ENCODE data around the gene CRK. TPM values are rescaled to one million over a fixed set of nuclear protein-coding genes. Genes with fewer than 3 reads are reported as not detected.
A peak's percentile ranks its signal among the peaks of the same experiment; 100 is the strongest.
"Not testable (repeated sequence)": the region's sequence is repeated elsewhere in the genome, so short reads cannot be mapped to it uniquely, and the experiment has no call there.

CRK gene
- total RNA-seq, 3 donors from 2014 or later = 73.9 to 85.3 (median 74.0) TPM

GRCh38 chr17:1379930-1380313, 76.1 kb downstream of the CRK start:
- no peak for DNase-seq
- Histone ChIP-seq H3K9me3 (no peaks in the 10 kb centered on the region), H3K4me3 (no peak overlapping the region), H3K36me3 (ENCODE audit: low read depth) (no peaks in the 10 kb centered on the region), H3K4me1 (ENCODE audit: low read depth) (peaks cover 66% of the 10 kb centered on the region)
- TF ChIP-seq CTCF (IDR thresholded peaks at IDR 0.05) = no peak
- no peak for ATAC-seq
- intact Hi-C loops (cut with DNase I, micrococcal nuclease) = loop anchor here in 1 of 2 donors (10.0 kb wide), 1 partner anchor 135 kb away; the partner anchor contains the start of gene INPP5K

DNA sequence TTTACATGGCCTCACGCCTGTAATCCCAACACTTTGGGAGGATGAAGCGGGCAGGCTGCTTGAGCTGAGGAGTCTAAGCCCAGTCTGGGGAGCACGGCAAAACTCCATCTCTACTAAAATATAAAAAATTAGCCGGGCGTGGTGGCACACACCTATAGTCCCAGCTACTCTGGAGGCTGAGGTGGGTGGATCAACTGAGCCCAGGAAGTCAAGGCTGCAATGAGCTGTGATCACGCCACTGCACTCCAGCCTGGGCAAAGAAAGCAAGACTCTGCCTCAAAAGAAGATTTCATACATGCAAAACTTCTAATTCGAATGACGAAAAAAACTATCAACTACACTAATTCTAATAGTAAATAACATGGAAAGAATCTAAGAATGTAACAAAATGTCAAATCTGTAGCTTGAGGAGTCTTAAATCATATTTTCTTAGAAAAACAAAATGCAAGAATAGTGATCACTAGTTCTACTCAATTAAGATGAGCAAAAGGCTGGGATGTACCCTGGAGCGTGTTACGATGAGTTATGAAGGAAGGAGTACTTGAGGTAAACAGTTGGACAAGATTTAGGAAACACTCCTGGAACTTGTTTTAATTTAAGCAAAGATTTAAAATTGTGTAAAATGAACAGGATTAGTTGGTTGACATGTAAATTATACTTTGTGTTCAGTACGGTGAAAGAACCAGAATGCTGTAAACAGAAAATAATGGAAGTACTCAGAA, 76.7 kb downstream of the CRK start:
- H3K4me3 ChIP-seq = no peak overlapping the region
- intact Hi-C loops (cut with DNase I, micrococcal nuclease) = loop anchor here in 1 of 2 donors (10.0 kb wide), 1 partner anchor 135 kb away; the partner anchor contains the start of gene INPP5K
- H3K36me3 ChIP-seq (ENCODE audit: low read depth) = no peaks in the 10 kb centered on the region
- H3K4me1 ChIP-seq (ENCODE audit: low read depth) = peaks cover 70% of the 10 kb centered on the region
- DNase-seq (no peak), ATAC-seq (peak; percentile 20)
- no peaks in the 10 kb centered on the region for H3K9me3 ChIP-seq
- no peak for TF ChIP-seq CTCF (IDR thresholded peaks at IDR 0.05)

GRCh38 chr17:1378476-1378860, 77.6 kb downstream of the CRK start:
- H3K36me3 ChIP-seq (ENCODE audit: low read depth); DNase-seq; H3K4me3 ChIP-seq; H3K9me3 ChIP-seq; ATAC-seq: not testable (repeated sequence)
- H3K4me1 ChIP-seq (ENCODE audit: low read depth) = peaks cover 73% of the 10 kb centered on the region
- intact Hi-C loops (cut with DNase I, micrococcal nuclease) = loop anchor here in 1 of 2 donors (10.0 kb wide), 1 partner anchor 136 kb away; the partner anchor contains the start of gene INPP5K

GRCh38 chr17:1377334-1377733, 78.7 kb downstream of the CRK start:
- DNase-seq = no peak

GRCh38 chr17:1376061-1376460, 80.0 kb downstream of the CRK start:
- intact Hi-C loops (cut with DNase I, micrococcal nuclease) = loop anchor here in 1 of 2 donors (10.0 kb wide), 1 partner anchor 139 kb away; the partner anchor contains the start of gene INPP5K
- H3K36me3 ChIP-seq (ENCODE audit: low read depth) = no peaks in the 10 kb centered on the region
- DNase-seq (no peak), ATAC-seq (no peak)
- no peaks in the 10 kb centered on the region for H3K9me3 ChIP-seq
- H3K4me3 ChIP-seq = no peak overlapping the region
- no peak for TF ChIP-seq CTCF (IDR thresholded peaks at IDR 0.05)
- H3K4me1 ChIP-seq (ENCODE audit: low read depth) = peaks cover 71% of the 10 kb centered on the region

More at GRCh38 chr17:1377334-1377733, 78.7 kb downstream of the CRK start:
- Histone ChIP-seq H3K9me3 (no peaks in the 10 kb centered on the region), H3K36me3 (ENCODE audit: low read depth) (no peaks in the 10 kb centered on the region), H3K4me3 (no peak overlapping the region), H3K4me1 (ENCODE audit: low read depth) (peaks cover 74% of the 10 kb centered on the region)
- intact Hi-C loops (cut with DNase I, micrococcal nuclease) = loop anchor here in 1 of 2 donors (10.0 kb wide), 1 partner anchor 137 kb away; the partner anchor contains the start of gene INPP5K
- TF ChIP-seq CTCF (IDR thresholded peaks at IDR 0.05) = no peak
- peak; percentile 51 for ATAC-seq

DNA sequence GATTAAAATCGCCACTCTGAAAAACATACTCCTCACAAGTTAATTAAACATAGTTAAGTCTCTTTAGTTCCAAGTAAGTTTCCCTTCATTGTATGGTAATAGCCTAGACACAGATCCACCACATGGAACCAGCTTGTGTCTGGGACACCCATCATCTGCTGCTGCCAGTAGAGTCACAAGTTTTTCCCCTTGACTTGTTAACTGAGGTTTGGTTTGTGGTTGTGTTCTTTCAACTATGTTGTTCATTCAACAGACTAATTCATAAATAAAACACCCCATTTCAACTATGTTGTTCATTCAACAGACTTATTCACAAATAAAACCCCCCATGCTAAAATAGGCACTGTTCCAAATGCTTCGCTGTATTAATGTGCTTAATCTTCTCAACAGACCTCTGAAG, 80.4 kb downstream of the CRK start:
- ATAC-seq = no peak
- Histone ChIP-seq H3K9me3 (no peaks in the 10 kb centered on the region), H3K36me3 (ENCODE audit: low read depth) (no peaks in the 10 kb centered on the region), H3K4me3 (no peak overlapping the region), H3K4me1 (ENCODE audit: low read depth) (peaks cover 66% of the 10 kb centered on the region)
- DNase-seq = no peak
- intact Hi-C loops (cut with DNase I, micrococcal nuclease) = loop anchor here in 1 of 2 donors (10.0 kb wide), 1 partner anchor 139 kb away; the partner anchor contains the start of gene INPP5K
- no peak for TF ChIP-seq CTCF (IDR thresholded peaks at IDR 0.05)

All from mucosa of descending colon (tissue), 3 donors.